ENCODE data around the gene LRRC4C. TPM values are rescaled to one million over a fixed set of nuclear protein-coding genes. Genes with fewer than 3 reads are reported as not detected.

LRRC4C gene
- total RNA-seq, 6 experiments from 2014 or later, result not detected

GRCh38 chr11:41175304-41175972 lies 284.0 kb downstream of the LRRC4C start:
- no peak overlapping the region for H3K4me3 Mint-ChIP-seq
- no peaks in the 10 kb centered on the region; the same call in 1 of the 2 replicates for H3K27me3 Mint-ChIP-seq (ENCODE audit: insufficient read depth)
- H3K9me3 Mint-ChIP-seq, result peaks cover 25% of the 10 kb centered on the region
- no peaks in the 10 kb centered on the region for H3K4me1 Mint-ChIP-seq (ENCODE audit: low read depth)
- no peaks in the 10 kb centered on the region; the same call in 1 of the 2 replicates for H3K36me3 Mint-ChIP-seq (ENCODE audit: low read depth)
- H3K27ac Mint-ChIP-seq, result no peak overlapping the region
- no peak for TF ChIP-seq CTCF (IDR thresholded peaks at IDR 0.05)
- DNase-seq, result no peak

GRCh38 chr11:41146326-41146725 lies 313.1 kb downstream of the LRRC4C start:
- TF ChIP-seq CTCF (IDR thresholded peaks at IDR 0.05), result no peak
- H3K4me3 Mint-ChIP-seq, result no peak overlapping the region
- H3K9me3 Mint-ChIP-seq, result peaks cover 39% of the 10 kb centered on the region
- no peaks in the 10 kb centered on the region for H3K4me1 Mint-ChIP-seq (ENCODE audit: low read depth)
- no peak for DNase-seq
- H3K36me3 Mint-ChIP-seq (ENCODE audit: low read depth), result no peaks in the 10 kb centered on the region
- no peaks in the 10 kb centered on the region; the same call in 1 of the 2 replicates for H3K27me3 Mint-ChIP-seq (ENCODE audit: insufficient read depth)
- H3K27ac Mint-ChIP-seq, result no peak overlapping the region

GRCh38 chr11:41145420-41145819 lies 314.0 kb downstream of the LRRC4C start:
- no peak overlapping the region for H3K27ac Mint-ChIP-seq
- no peaks in the 10 kb centered on the region; the same call in 1 of the 2 replicates for H3K27me3 Mint-ChIP-seq (ENCODE audit: insufficient read depth)
- H3K4me3 Mint-ChIP-seq, result no peak overlapping the region
- H3K9me3 Mint-ChIP-seq, result peaks cover 39% of the 10 kb centered on the region
- no peaks in the 10 kb centered on the region for H3K36me3 Mint-ChIP-seq (ENCODE audit: low read depth)
- no peaks in the 10 kb centered on the region for H3K4me1 Mint-ChIP-seq (ENCODE audit: low read depth)
- no peak for TF ChIP-seq CTCF (IDR thresholded peaks at IDR 0.05)
- DNase-seq, result no peak

GRCh38 chr11:41134971-41135370 lies 324.5 kb downstream of the LRRC4C start:
- H3K4me3 Mint-ChIP-seq, result no peak overlapping the region
- H3K4me1 Mint-ChIP-seq (ENCODE audit: low read depth), result no peaks in the 10 kb centered on the region

GRCh38 chr11:41133023-41133422 lies 326.4 kb downstream of the LRRC4C start:
- DNase-seq, result no peak
- Mint-ChIP-seq H3K27ac (no peak overlapping the region), H3K4me3 (no peak overlapping the region), H3K36me3 (ENCODE audit: low read depth) (no peaks in the 10 kb centered on the region; the same call in 1 of the 2 replicates), H3K9me3 (peaks cover 15% of the 10 kb centered on the region), H3K27me3 (ENCODE audit: insufficient read depth) (peaks cover 2% of the 10 kb centered on the region; the same call in 1 of the 2 replicates), H3K4me1 (ENCODE audit: low read depth) (no peaks in the 10 kb centered on the region)
- TF ChIP-seq CTCF (IDR thresholded peaks at IDR 0.05), result no peak

More at GRCh38 chr11:41134971-41135370, 324.5 kb downstream of the LRRC4C start:
- no peak for DNase-seq
- H3K9me3 Mint-ChIP-seq, result peaks cover 20% of the 10 kb centered on the region
- no peak for TF ChIP-seq CTCF (IDR thresholded peaks at IDR 0.05)
- peaks cover 2% of the 10 kb centered on the region; the same call in 1 of the 2 replicates for H3K27me3 Mint-ChIP-seq (ENCODE audit: insufficient read depth)
- no peak overlapping the region for H3K27ac Mint-ChIP-seq
- no peaks in the 10 kb centered on the region; the same call in 1 of the 2 replicates for H3K36me3 Mint-ChIP-seq (ENCODE audit: low read depth)
